ENCODE data around the gene CCNF. TPM values are rescaled to one million over a fixed set of nuclear protein-coding genes. Genes with fewer than 3 reads are reported as not detected.
A peak's percentile ranks its signal among the peaks of the same experiment; 100 is the strongest.

Gene CCNF
- total RNA-seq, 1 donor from 2014 or later, result 1.1 TPM

GRCh38 chr16:2451851-2452320, 22.6 kb downstream of the CCNF start:
- ATAC-seq, result no peak
- no peak for DNase-seq
- intact Hi-C loops (cut with micrococcal nuclease), result no loop called here

GRCh38 chr16:2452650-2453049, 23.4 kb downstream of the CCNF start:
- intact Hi-C loops (cut with micrococcal nuclease), result no loop called here
- DNase-seq (no peak), ATAC-seq (no peak)

DNA sequence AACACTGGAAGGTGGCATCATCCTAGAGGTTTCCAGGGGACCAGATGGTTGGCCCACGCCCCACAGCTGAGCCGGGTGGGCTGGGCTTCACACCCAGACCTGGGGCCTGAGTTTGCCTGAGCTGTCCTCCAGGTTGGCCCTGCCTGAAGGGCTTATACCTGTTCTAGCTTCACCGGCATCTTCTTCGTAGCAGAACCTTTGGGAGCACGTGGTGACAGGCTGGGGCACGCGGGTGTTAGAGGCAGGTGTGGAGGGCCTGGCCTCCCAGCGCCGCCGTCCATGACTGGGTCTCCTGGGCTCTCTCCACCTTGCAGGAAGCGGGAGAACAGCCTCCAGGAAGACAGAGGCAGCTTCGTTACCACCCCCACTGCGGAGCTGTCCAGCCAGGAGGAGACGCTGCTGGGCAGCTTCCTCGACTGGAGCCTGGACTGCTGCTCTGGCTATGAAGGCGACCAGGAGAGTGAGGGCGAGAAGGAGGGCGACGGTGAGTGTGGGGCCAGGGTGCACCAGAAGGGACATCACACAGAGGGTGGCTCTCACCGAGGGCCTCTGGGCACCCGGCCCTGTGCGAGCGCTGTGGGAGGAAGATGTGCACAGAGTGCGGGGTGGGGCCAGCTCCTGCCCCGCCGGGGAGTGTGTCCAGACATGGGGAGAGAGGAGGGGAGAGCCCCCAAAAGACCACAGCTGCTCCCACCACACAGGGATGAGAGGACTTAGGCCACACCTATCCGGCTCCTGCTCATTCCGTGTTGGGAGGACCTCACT, 26.0 kb downstream of the CCNF start:
- intact Hi-C loops (cut with micrococcal nuclease), result no loop called here
- ATAC-seq (no peak), DNase-seq (no peak)

DNA sequence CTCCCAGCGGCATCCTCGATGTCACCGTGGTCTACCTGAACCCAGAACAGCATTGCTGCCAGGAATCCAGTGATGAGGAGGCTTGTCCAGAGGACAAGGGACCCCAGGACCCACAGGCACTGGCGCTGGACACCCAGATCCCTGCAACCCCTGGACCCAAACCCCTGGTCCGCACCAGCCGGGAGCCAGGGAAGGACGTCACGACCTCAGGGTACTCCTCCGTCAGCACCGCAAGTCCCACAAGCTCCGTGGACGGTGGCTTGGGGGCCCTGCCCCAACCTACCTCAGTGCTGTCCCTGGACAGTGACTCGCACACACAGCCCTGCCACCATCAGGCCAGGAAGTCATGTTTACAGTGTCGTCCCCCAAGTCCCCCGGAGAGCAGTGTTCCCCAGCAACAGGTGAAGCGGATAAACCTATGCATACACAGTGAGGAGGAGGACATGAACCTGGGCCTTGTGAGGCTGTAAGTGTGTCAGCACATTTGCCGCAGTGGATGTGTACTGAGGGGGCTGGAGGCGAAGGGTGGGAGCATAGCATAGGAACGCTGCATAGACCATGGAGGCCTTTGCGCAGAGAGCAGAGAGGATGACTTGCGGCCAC, 27.4 kb downstream of the CCNF start:
- ATAC-seq (no peak), DNase-seq (no peak)
- intact Hi-C loops (cut with micrococcal nuclease), result no loop called here

GRCh38 chr16:2457267-2457666, 28.0 kb downstream of the CCNF start:
- intact Hi-C loops (cut with micrococcal nuclease), result no loop called here
- ATAC-seq (no peak), DNase-seq (no peak)

DNA sequence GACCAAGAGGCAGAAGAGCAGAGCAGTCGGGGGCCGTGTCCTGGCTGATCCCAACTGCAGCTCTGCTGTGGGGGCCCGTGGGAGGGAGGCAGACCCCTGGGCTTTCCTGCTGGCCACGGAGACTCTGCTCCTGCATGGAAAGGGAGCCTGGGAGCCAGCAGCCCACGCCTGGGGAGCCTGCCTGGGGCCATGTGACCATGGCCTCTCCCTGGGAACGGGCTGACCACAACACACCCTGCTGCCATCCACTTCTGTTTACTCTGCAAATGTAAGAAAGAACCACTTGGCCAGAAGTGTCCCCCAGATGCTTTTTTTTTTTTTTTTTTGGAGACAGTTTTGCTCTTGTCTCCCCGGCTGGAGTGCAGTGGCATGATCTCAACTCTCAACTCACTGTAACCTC, 28.7 kb downstream of the CCNF start:
- no peak for ATAC-seq
- intact Hi-C loops (cut with micrococcal nuclease), result no loop called here
- DNase-seq, result no peak

DNA sequence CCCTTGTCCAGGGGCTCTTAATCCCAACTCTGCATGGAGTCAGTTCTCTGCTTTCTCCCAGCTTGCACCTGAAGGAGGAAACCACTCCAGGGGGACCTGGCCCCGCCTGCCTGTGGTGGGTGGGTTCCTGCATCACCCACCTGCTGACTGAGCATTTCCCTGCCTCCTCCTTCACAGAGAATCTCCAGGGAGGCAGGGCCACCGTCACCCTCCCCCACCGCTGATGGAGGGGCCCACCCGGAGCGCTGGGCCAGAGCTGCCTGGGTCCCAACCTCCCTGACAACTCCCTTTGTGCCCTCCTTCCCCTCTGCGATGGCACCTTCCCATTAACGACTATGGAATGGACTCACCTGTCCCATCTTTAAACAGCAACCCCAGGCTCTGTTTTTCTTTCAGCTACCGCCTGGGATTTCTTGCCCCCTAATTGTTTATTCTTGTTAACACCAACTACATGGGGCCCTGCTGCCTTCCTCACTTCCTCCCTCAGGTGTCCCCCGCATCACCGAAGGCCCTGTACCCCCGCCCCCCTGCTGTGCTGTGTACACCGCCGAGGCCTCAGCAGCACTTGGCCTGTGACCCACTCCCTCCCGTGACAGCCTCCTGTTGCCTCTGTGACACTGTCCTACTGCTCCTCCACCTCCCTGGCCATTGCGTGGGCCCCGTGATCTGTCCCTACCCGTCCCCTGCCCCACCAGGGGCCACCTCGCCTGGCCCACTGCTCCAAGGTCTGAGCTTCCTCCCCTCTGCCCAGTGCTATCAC, 29.8 kb downstream of the CCNF start:
- no peak for DNase-seq
- intact Hi-C loops (cut with micrococcal nuclease), result no loop called here
- ATAC-seq, result peak; percentile 2

- DNase-seq, result peak; percentile 99
- ATAC-seq, result peak; percentile 99
- intact Hi-C loops (cut with micrococcal nuclease), result no loop called here
Observed at GRCh38 chr16:2459647-2460390, 30.6 kb downstream of the CCNF start, which contains the start of gene TEDC2. TEDC2 (plus strand) TSS chr16:2460109; CDS start chr16:2460145, 36 bp downstream.

DNA sequence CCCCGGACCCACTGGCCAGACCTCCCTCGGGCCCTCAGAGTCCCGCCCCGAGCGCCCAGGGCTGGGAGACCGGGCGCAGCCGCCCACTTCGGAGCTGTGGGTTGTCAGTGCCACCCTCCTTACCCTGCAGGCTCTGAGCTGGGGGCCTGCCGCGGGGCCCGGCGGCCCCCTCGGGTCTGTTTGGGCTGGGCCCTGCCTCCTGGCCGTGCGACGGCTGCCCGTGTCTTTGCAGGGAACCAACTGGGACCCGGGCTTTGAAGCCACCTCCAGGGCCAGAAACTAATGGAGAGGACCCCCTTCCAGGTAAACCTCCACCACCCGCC, 31.1 kb downstream of the CCNF start:
- ATAC-seq, result no peak
- intact Hi-C loops (cut with micrococcal nuclease), result no loop called here
- no peak for DNase-seq

- intact Hi-C loops (cut with micrococcal nuclease), result no loop called here
- ATAC-seq, result no peak
- no peak for DNase-seq
Observed at GRCh38 chr16:2460916-2461315, 31.7 kb downstream of the CCNF start.

GRCh38 chr16:2462031-2462866, 33.0 kb downstream of the CCNF start:
- ATAC-seq (no peak), DNase-seq (no peak)
- intact Hi-C loops (cut with micrococcal nuclease), result no loop called here

- intact Hi-C loops (cut with micrococcal nuclease), result no loop called here
- DNase-seq, result no peak
- no peak for ATAC-seq
Observed at GRCh38 chr16:2464333-2464732, 35.1 kb downstream of the CCNF start.

DNA sequence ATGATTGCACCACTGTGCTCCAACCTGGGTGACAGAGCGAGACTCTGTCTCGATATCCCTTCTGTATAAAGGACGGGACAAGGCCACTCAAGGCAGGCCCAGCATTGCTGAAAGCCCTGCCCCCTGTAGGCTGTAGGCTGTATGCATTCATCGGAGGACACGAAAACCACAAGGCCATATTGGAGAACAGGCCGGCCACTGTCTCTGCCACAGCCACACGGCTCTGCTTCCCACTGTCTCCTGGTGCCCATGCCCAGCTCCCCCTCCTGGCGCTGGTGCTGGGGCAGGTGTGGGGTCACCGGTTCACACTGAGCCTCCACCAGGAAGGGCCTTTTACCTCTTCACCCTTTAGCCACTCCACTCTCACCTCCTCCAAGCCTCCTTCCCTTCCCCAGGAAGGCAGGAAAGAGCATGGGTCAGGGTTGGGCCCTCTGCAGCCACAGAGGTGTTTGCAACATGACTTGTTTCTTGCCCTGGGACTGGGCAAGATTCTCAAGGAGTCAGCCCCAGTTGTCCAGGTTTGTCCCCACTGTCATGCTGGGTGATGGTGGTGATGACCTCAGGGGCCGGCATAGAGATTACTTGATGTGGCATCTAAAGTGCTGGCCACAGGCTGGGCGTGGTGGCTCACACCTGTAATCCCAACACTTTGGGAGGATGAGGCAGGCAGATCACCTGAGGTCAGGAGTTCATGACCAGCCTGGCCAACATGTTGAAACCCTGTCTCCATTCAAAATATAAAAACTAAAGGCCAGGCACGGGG, 36.6 kb downstream of the CCNF start:
- intact Hi-C loops (cut with micrococcal nuclease), result no loop called here
- DNase-seq (no peak), ATAC-seq (no peak)

DNA sequence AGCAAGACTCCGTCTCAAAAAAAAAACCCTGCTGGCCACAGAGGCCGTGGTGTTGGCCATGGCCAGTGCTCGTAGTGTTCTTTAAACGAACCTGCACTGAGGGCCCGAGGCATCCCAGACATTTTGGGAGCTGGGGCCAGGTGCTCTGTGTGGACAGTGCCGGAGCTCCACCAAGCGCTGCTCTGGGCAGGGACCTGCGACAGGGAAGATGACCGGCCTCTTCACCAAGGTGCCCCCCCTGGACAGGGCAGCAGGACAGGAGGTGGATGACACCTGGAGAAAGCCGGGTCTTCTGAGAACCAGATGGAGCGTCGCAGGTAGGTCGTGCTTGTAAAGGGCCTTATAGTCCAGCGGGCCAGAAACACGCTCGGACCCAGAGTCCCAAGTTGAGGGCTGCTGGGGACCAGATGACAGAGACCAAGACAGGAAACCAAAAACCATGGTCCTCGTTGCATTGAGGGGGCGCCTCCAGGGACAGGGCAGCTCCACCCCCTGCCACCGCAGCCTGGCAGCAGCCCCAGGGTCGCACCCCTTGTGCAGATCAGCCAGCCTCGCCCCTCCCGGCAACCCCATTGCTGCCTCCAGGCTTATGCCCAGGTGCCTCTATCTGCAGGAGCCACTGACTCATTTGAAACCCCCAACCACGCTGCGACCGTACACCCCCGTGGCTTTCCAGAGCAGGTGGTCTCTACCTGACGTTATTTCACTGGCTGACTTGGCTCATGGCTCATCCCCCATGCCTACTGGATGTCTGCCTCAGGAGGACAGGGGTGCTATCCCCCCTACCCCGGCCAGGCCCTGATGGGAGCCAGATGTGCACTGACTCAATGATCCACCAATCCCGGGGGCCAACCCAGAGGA, 37.6 kb downstream of the CCNF start:
- no peak for DNase-seq
- ATAC-seq, result no peak
- intact Hi-C loops (cut with micrococcal nuclease), result no loop called here

GRCh38 chr16:2467528-2468232, 38.4 kb downstream of the CCNF start:
- peak; percentile 83 for ATAC-seq
- peak; percentile 88 for DNase-seq
- intact Hi-C loops (cut with micrococcal nuclease), result no loop called here

DNA sequence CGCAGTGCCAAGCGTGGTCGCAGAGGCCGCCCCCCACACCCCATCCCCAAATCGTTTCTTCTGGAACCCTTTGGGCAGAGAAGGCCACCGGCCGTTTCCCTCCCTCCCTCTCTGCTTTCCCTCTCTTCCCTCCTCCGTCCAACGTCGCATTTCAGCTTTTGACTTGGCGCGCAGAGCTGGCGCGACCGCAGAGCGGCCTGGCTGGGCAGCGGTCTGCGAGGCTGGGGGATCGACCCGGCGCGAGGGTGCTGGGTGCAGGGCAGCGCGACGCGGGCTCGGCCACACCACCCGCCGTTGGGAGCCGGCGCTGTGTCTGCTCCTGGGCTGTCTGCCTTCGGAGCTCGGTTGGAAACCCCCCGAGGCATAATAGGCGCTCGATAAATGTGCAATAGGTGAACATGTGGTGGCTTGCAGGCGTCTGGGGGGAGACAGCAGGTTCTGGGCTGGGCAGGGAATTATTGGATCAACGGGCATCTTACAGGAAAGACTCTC, 39.0 kb downstream of the CCNF start:
- intact Hi-C loops (cut with micrococcal nuclease), result no loop called here
- ATAC-seq (peak; percentile 12), DNase-seq (peak; percentile 47)
